ENCODE results near the gene LGALS1. TPM values are rescaled to one million over a fixed set of nuclear protein-coding genes. Genes with fewer than 3 reads are reported as not detected.
A peak's percentile ranks its signal among the peaks of the same experiment; 100 is the strongest.
"Not testable (repeated sequence)": the region's sequence is repeated elsewhere in the genome, so short reads cannot be mapped to it uniquely, and the experiment has no call there.

The LGALS1 gene
- total and polyA plus RNA-seq, 8 donors: 15.9 to 249 (median 87.5) TPM

DNA sequence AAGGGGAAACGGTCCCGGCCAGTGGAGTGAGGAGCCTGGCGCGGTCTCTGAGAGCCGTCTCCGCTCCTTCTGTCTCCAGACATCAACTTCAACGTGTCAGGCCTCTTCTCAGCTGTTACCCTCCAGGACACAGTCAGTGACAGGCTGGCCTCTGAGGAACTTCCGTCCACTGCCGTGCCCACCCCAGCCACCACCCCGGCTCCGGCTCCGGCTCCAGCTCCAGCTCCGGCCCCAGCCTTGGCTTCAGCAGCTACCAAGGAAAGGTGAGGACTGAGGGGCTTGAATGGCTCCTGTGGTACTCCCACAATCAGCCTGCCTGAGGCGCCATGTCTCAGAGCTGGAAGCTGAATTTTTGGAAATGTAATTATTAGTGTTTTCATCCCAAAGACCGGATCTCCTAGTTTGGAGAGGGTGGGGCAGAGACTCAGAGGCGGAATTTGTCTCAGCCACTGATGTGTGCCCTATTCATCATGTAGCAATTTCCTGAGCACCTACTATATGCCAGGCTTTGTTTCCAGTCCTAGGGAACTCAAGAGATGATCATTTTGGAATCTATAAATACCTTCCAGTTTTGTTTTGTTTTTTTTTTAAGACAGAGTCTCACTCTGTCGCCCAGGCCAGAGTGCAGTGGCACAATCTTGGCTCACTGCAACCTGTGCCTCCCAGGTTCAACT, 24.8 kb upstream of the LGALS1 start:
- Histone ChIP-seq H3K27ac (no peak overlapping the region), H3K4me1 (no peaks in the 10 kb centered on the region), H3K9me3 (no peaks in the 10 kb centered on the region), H3K27me3 (no peaks in the 10 kb centered on the region), H3K4me3 (no peak overlapping the region), H3K36me3 (no peaks in the 10 kb centered on the region)
- FAIRE-seq (no peak), DNase-seq (no peak), ATAC-seq (no peak)
- intact Hi-C loops (cut with DNase I): no loop called here
- WGBS, 2 donors: 92 to 97% methylated on average over 15 to 17 of the region's 17 CpGs
- TF ChIP-seq, protein P1, sequence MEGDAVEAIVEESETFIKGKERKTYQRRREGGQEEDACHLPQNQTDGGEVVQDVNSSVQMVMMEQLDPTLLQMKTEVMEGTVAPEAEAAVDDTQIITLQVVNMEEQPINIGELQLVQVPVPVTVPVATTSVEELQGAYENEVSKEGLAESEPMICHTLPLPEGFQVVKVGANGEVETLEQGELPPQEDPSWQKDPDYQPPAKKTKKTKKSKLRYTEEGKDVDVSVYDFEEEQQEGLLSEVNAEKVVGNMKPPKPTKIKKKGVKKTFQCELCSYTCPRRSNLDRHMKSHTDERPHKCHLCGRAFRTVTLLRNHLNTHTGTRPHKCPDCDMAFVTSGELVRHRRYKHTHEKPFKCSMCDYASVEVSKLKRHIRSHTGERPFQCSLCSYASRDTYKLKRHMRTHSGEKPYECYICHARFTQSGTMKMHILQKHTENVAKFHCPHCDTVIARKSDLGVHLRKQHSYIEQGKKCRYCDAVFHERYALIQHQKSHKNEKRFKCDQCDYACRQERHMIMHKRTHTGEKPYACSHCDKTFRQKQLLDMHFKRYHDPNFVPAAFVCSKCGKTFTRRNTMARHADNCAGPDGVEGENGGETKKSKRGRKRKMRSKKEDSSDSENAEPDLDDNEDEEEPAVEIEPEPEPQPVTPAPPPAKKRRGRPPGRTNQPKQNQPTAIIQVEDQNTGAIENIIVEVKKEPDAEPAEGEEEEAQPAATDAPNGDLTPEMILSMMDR (IDR thresholded peaks at IDR 0.05): no peak

DNA sequence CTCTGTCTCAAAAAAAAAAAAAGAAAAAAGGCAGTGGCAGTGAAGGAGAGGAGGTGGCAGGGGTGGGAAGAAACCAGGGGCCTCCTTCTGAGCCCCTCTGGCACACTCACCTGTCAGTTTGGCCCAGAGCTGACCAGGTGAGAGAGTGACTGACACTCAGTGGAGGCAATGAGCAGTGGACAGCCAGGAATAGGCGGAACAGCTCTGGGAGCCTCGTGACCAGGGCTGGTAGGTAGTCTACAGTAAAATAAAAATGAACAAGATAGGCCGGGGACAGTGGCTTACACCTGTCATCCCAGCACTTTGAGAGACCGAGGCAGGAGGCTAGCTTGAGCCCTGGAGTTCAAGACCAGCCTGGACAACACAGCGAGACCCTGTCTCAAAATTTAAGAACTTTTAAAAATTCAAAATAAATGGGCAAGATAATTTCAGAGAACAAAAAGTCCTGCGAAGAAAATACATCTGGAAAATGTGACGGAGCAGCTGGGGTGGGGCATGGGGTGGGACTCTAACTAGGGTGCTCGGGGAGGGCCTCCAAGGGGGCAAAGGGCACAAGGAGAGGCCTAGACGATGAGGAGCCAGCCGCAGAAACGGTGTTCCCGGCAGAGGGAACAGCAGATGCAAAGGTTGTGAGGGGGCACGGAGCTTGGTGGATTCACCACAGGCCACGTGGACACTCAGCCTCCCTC, 20.7 kb upstream of the LGALS1 start:
- ATAC-seq: no peak
- Histone ChIP-seq H3K4me1 (peaks cover 0 to 3% (median 0%) of the 10 kb centered on the region in 3 donors), H3K36me3 (no peaks in the 10 kb centered on the region), H3K4me3 (no peak overlapping the region), H3K9me3 (no peaks in the 10 kb centered on the region), H3K27ac (no peak overlapping the region), H3K27me3 (no peaks in the 10 kb centered on the region)
- DNase-seq: no peak
- TF ChIP-seq, protein P1 (IDR thresholded peaks at IDR 0.05): no peak
- 86 to 88% methylated on average over 13 to 14 of the region's 14 CpGs for WGBS, 2 donors
- FAIRE-seq: no peak
- intact Hi-C loops (cut with DNase I): no loop called here

DNA sequence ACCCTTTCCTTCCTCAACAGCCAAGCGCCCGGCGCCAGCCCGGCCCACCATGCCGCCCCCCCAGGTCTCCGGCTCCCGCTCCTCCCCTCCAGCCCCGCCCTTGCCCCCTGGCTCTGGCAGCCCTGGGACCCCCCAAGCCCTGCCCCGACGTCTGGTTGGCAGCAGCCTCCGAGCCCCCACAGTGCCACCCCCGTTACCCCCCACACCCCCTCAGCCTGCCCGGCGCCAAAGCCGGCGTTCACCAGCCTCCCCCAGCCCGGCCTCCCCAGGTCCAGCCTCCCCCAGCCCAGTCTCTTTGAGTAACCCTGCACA, 20.2 kb upstream of the LGALS1 start:
- Histone ChIP-seq H3K4me1 (peaks cover 0 to 5% (median 0%) of the 10 kb centered on the region in 3 donors), H3K36me3 (no peaks in the 10 kb centered on the region), H3K27ac (no peak overlapping the region), H3K27me3 (no peaks in the 10 kb centered on the region), H3K9me3 (no peaks in the 10 kb centered on the region), H3K4me3 (no peak overlapping the region)
- TF ChIP-seq, protein P1 (IDR thresholded peaks at IDR 0.05): no peak
- DNase-seq: peak in 2 of 6 donors; percentile 23 to 79
- FAIRE-seq: no peak
- no peak for ATAC-seq
- WGBS, 2 donors: 80 to 89% methylated on average over 14 to 17 of the region's 17 CpGs
- intact Hi-C loops (cut with DNase I): no loop called here

DNA sequence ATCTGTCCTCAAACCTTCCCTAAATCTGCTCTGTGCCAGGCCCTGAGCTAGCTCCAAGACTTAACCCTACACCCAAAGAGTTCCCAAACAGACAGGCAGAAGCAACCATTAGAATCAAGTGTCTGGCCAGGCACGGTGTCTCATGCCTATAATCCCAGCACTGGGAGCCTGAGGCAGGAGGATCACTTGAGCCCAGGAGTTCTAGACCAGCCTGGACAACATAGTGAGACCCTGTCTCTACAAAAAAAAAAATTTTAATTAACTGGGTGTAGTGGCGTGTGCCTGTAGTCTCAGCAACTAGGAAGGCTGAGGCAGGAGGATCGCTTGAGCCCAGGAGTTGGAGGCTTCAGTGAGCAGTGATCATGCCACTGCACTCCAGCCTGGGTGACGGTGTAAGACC, 18.9 kb upstream of the LGALS1 start:
- H3K36me3 ChIP-seq; FAIRE-seq; intact Hi-C loops (cut with DNase I); ATAC-seq; H3K9me3 ChIP-seq; DNase-seq; H3K27ac ChIP-seq; H3K27me3 ChIP-seq; H3K4me3 ChIP-seq: not testable (repeated sequence)
- H3K4me1 ChIP-seq: peaks cover 0 to 11% (median 0%) of the 10 kb centered on the region in 3 donors
- 91 to 98% methylated on average over 4 of the region's 4 CpGs for WGBS, 2 donors

DNA sequence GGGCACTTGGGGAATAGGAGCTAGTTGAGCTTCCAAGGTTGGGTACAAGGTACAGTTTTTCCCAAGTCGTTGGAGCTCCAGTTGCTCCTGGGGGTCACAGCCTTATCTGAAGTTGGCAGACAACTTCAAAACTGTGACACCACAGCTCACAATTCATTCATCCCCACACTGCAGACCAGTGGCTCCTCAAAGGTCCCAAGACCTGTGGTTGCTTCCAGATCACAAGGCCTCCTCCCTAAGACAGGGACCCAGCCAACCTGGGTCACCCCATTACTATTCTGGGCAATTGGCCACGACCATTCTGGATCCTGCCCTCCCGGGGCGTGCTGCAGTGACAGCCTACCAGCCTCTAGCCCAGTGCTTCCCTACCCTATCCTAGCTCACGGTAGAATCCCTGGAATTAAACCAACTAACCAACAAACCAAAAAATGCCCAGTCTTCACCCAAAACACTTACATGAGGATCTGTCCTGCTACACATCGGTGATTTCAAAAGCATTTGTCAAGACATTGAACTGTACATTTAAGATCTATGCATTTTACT, 17.8 kb upstream of the LGALS1 start:
- intact Hi-C loops (cut with DNase I): no loop called here
- FAIRE-seq (no peak), ATAC-seq (peak in 1 of 4 donors; percentile 0), DNase-seq (peak in 1 of 6 donors; percentile 40)
- Histone ChIP-seq H3K27me3 (no peaks in the 10 kb centered on the region), H3K9me3 (no peaks in the 10 kb centered on the region), H3K4me3 (peak overlapping the region in 3 of 4 donors; percentile 9 to 61 (median 55)), H3K36me3 (no peaks in the 10 kb centered on the region), H3K4me1 (peaks cover 0 to 11% (median 0%) of the 10 kb centered on the region in 3 donors), H3K27ac (peak overlapping the region; percentile 59 to 67 (median 61))
- TF ChIP-seq, protein P1 (IDR thresholded peaks at IDR 0.05): no peak
- WGBS, 2 donors: 5 to 8% methylated on average over 6 of the region's 6 CpGs

Data from pancreas (tissue), 10 donors.